HG02840 (cell line): ENCODE results near the gene SCP2.
"Not testable (repeated sequence)": the region's sequence is repeated elsewhere in the genome, so short reads cannot be mapped to it uniquely, and the experiment has no call there.

Experiments
- ATAC-seq: cut with Tn5 transposase; IDR thresholded peaks from one replicate; pipeline ENCODE4 v1.9.1; 2021; ENCODE audit warnings: mild to moderate bottlenecking, moderate library complexity, moderate number of reproducible peaks; ENCODE audit not compliant: unreplicated experiment, low FRiP score

SCP2 gene

GRCh38 chr1:52967666-52968065 lies 40.6 kb downstream of the SCP2 start:
- ATAC-seq: no peak

- ATAC-seq: not testable (repeated sequence)
These were observed 42.2 kb downstream of the SCP2 start for GRCh38 chr1:52969234-52969633.

GRCh38 chr1:52970149-52970548 lies 43.1 kb downstream of the SCP2 start:
- ATAC-seq: no peak

GRCh38 chr1:52973841-52974240 lies 46.8 kb downstream of the SCP2 start:
- no peak for ATAC-seq

GRCh38 chr1:52976183-52977035 lies 49.3 kb downstream of the SCP2 start:
- ATAC-seq: no peak

GRCh38 chr1:52978045-52978444 lies 51.0 kb downstream of the SCP2 start:
- ATAC-seq: no peak

- ATAC-seq: not testable (repeated sequence)
These were observed 65.7 kb downstream of the SCP2 start for GRCh38 chr1:52992733-52993132.

GRCh38 chr1:52994656-52995055 lies 67.6 kb downstream of the SCP2 start:
- no peak for ATAC-seq

- ATAC-seq: no peak
These were observed 69.6 kb downstream of the SCP2 start for GRCh38 chr1:52996653-52997052.

GRCh38 chr1:53001128-53001527 lies 74.1 kb downstream of the SCP2 start:
- ATAC-seq: no peak

GRCh38 chr1:53006612-53007011 lies 79.5 kb downstream of the SCP2 start:
- ATAC-seq: not testable (repeated sequence)

- ATAC-seq: not testable (repeated sequence)
These were observed 83.2 kb downstream of the SCP2 start for GRCh38 chr1:53010247-53010646.

- ATAC-seq: no peak
These were observed 84.1 kb downstream of the SCP2 start for GRCh38 chr1:53011175-53011574.

- ATAC-seq: peak; percentile 92
These were observed 87.9 kb downstream of the SCP2 start for GRCh38 chr1:53014791-53015507.

- no peak for ATAC-seq
These were observed 88.4 kb downstream of the SCP2 start for GRCh38 chr1:53015508-53015860.

- ATAC-seq: no peak
These were observed 89.6 kb downstream of the SCP2 start for GRCh38 chr1:53016705-53017104.

GRCh38 chr1:53020588-53020987 lies 93.5 kb downstream of the SCP2 start:
- ATAC-seq: no peak

- ATAC-seq: no peak
These were observed 95.1 kb downstream of the SCP2 start for GRCh38 chr1:53022179-53022578.

- ATAC-seq: no peak
These were observed 96.5 kb downstream of the SCP2 start for GRCh38 chr1:53023546-53023945.

- ATAC-seq: no peak
These were observed 97.0 kb downstream of the SCP2 start for GRCh38 chr1:53024117-53024516.

GRCh38 chr1:53025034-53025768 lies 98.1 kb downstream of the SCP2 start:
- no peak for ATAC-seq
